ENCODE data around the gene ATP9A.
A peak's percentile ranks its signal among the peaks of the same experiment; 100 is the strongest.
"Not testable (repeated sequence)": the region's sequence is repeated elsewhere in the genome, so short reads cannot be mapped to it uniquely, and the experiment has no call there.

Gene ATP9A

GRCh38 chr20:51738877-51739447 lies 29.2 kb downstream of the ATP9A start:
- Histone ChIP-seq H3K4me1 (ENCODE audit: control insufficient read depth in 1 of 2, insufficient read depth in 2 of 2, low read length in 2 of 2) (no peaks in the 10 kb centered on the region), H3K36me3 (ENCODE audit: control insufficient read depth in 1 of 2, insufficient read depth in 2 of 2, low read length in 2 of 2) (no peaks in the 10 kb centered on the region), H3K4ac (ENCODE audit: low read depth, low read length) (no peak overlapping the region), H3K79me2 (ENCODE audit: control insufficient read depth, insufficient read depth, low read length, poor library complexity) (no peaks in the 10 kb centered on the region), H3K79me1 (ENCODE audit: low read length) (no peaks in the 10 kb centered on the region), H2AFZ (ENCODE audit: insufficient read depth, low read length, poor library complexity) (no peak overlapping the region), H2BK5ac (ENCODE audit: low read depth, low read length, poor library complexity) (no peak overlapping the region), H3K23ac (ENCODE audit: low read length) (no peak overlapping the region), H4K8ac (ENCODE audit: low read depth, low read length) (no peak overlapping the region), H3K14ac (ENCODE audit: low read length) (no peak overlapping the region), H4K12ac (ENCODE audit: low read depth, low read length) (no peak overlapping the region), H3K9me3 (ENCODE audit: insufficient read depth, low read depth, low read length) (no peaks in the 10 kb centered on the region), H2BK12ac (ENCODE audit: low read length) (no peak overlapping the region), H3K4me2 (ENCODE audit: low read length) (no peak overlapping the region), H3K27me3 (ENCODE audit: insufficient read depth, low read length) (no peaks in the 10 kb centered on the region), H2BK120ac (ENCODE audit: insufficient read depth, low read length, poor library complexity) (no peak overlapping the region), H3K4me3 (ENCODE audit: low read depth, low read length) (no peak overlapping the region), H2AK5ac (ENCODE audit: low read length) (no peak overlapping the region), H3K18ac (ENCODE audit: low read length) (no peak overlapping the region), H3K27ac (ENCODE audit: low read depth, low read length) (no peak overlapping the region), H4K91ac (ENCODE audit: low read depth, low read length) (no peak overlapping the region), H3K9ac (ENCODE audit: low read length) (no peak overlapping the region)
- WGBS (ENCODE audit: extremely low coverage, insufficient coverage, insufficient read length) = no CpG with 5 or more reads among the region's 12 CpGs
- DNase-seq = no peak

GRCh38 chr20:51738261-51738660 lies 29.9 kb downstream of the ATP9A start:
- not testable (repeated sequence) for H3K23ac ChIP-seq (ENCODE audit: low read length); H4K12ac ChIP-seq (ENCODE audit: low read depth, low read length); DNase-seq; H2BK12ac ChIP-seq (ENCODE audit: low read length); H3K36me3 ChIP-seq (ENCODE audit: control insufficient read depth in 1 of 2, insufficient read depth in 2 of 2, low read length in 2 of 2); H3K18ac ChIP-seq (ENCODE audit: low read length); H3K4me3 ChIP-seq (ENCODE audit: low read depth, low read length); H3K4me1 ChIP-seq (ENCODE audit: control insufficient read depth in 1 of 2, insufficient read depth in 2 of 2, low read length in 2 of 2); H2BK120ac ChIP-seq (ENCODE audit: insufficient read depth, low read length, poor library complexity); H3K79me1 ChIP-seq (ENCODE audit: low read length); H2BK5ac ChIP-seq (ENCODE audit: low read depth, low read length, poor library complexity); H2AK5ac ChIP-seq (ENCODE audit: low read length); H3K14ac ChIP-seq (ENCODE audit: low read length); H3K4me2 ChIP-seq (ENCODE audit: low read length); H2AFZ ChIP-seq (ENCODE audit: insufficient read depth, low read length, poor library complexity); H3K9me3 ChIP-seq (ENCODE audit: insufficient read depth, low read depth, low read length); H4K8ac ChIP-seq (ENCODE audit: low read depth, low read length); H3K27ac ChIP-seq (ENCODE audit: low read depth, low read length); H3K79me2 ChIP-seq (ENCODE audit: control insufficient read depth, insufficient read depth, low read length, poor library complexity); H3K4ac ChIP-seq (ENCODE audit: low read depth, low read length); H3K27me3 ChIP-seq (ENCODE audit: insufficient read depth, low read length); H3K9ac ChIP-seq (ENCODE audit: low read length); H4K91ac ChIP-seq (ENCODE audit: low read depth, low read length)
- no CpG with 5 or more reads among the region's 15 CpGs for WGBS (ENCODE audit: extremely low coverage, insufficient coverage, insufficient read length)

- Histone ChIP-seq H3K4me1 (ENCODE audit: control insufficient read depth in 1 of 2, insufficient read depth in 2 of 2, low read length in 2 of 2) (no peaks in the 10 kb centered on the region), H2AK5ac (ENCODE audit: low read length) (no peak overlapping the region), H3K27ac (ENCODE audit: low read depth, low read length) (no peak overlapping the region), H4K91ac (ENCODE audit: low read depth, low read length) (no peak overlapping the region), H3K14ac (ENCODE audit: low read length) (no peak overlapping the region), H2BK5ac (ENCODE audit: low read depth, low read length, poor library complexity) (no peak overlapping the region), H3K79me2 (ENCODE audit: control insufficient read depth, insufficient read depth, low read length, poor library complexity) (no peaks in the 10 kb centered on the region), H2BK120ac (ENCODE audit: insufficient read depth, low read length, poor library complexity) (no peak overlapping the region), H3K27me3 (ENCODE audit: insufficient read depth, low read length) (no peaks in the 10 kb centered on the region), H4K8ac (ENCODE audit: low read depth, low read length) (no peak overlapping the region), H3K18ac (ENCODE audit: low read length) (no peak overlapping the region), H3K9ac (ENCODE audit: low read length) (no peak overlapping the region), H3K4me3 (ENCODE audit: low read depth, low read length) (no peak overlapping the region), H3K9me3 (ENCODE audit: insufficient read depth, low read depth, low read length) (no peaks in the 10 kb centered on the region), H3K23ac (ENCODE audit: low read length) (no peak overlapping the region), H4K12ac (ENCODE audit: low read depth, low read length) (no peak overlapping the region), H3K4ac (ENCODE audit: low read depth, low read length) (no peak overlapping the region), H3K4me2 (ENCODE audit: low read length) (no peak overlapping the region), H3K79me1 (ENCODE audit: low read length) (no peaks in the 10 kb centered on the region), H2BK12ac (ENCODE audit: low read length) (no peak overlapping the region), H3K36me3 (ENCODE audit: control insufficient read depth in 1 of 2, insufficient read depth in 2 of 2, low read length in 2 of 2) (no peaks in the 10 kb centered on the region), H2AFZ (ENCODE audit: insufficient read depth, low read length, poor library complexity) (no peak overlapping the region)
- no peak for DNase-seq
- WGBS (ENCODE audit: extremely low coverage, insufficient coverage, insufficient read length) = no CpG with 5 or more reads among the region's 5 CpGs
Observed at GRCh38 chr20:51736947-51737346, 31.2 kb downstream of the ATP9A start.

- Histone ChIP-seq H3K4ac (ENCODE audit: low read depth, low read length) (no peak overlapping the region), H3K27ac (ENCODE audit: low read depth, low read length) (no peak overlapping the region), H3K23ac (ENCODE audit: low read length) (no peak overlapping the region), H3K9ac (ENCODE audit: low read length) (peak overlapping the region; percentile 65), H3K4me3 (ENCODE audit: low read depth, low read length) (no peak overlapping the region), H3K18ac (ENCODE audit: low read length) (peak overlapping the region; percentile 62), H3K27me3 (ENCODE audit: insufficient read depth, low read length) (no peaks in the 10 kb centered on the region), H3K9me3 (ENCODE audit: insufficient read depth, low read depth, low read length) (no peaks in the 10 kb centered on the region), H2AK5ac (ENCODE audit: low read length) (no peak overlapping the region), H3K4me2 (ENCODE audit: low read length) (no peak overlapping the region), H2BK120ac (ENCODE audit: insufficient read depth, low read length, poor library complexity) (no peak overlapping the region), H4K12ac (ENCODE audit: low read depth, low read length) (no peak overlapping the region), H3K79me1 (ENCODE audit: low read length) (no peaks in the 10 kb centered on the region), H3K14ac (ENCODE audit: low read length) (no peak overlapping the region), H2BK5ac (ENCODE audit: low read depth, low read length, poor library complexity) (no peak overlapping the region), H3K4me1 (ENCODE audit: control insufficient read depth in 1 of 2, insufficient read depth in 2 of 2, low read length in 2 of 2) (no peaks in the 10 kb centered on the region), H2BK12ac (ENCODE audit: low read length) (no peak overlapping the region), H2AFZ (ENCODE audit: insufficient read depth, low read length, poor library complexity) (no peak overlapping the region), H3K36me3 (ENCODE audit: control insufficient read depth in 1 of 2, insufficient read depth in 2 of 2, low read length in 2 of 2) (no peaks in the 10 kb centered on the region), H3K79me2 (ENCODE audit: control insufficient read depth, insufficient read depth, low read length, poor library complexity) (no peaks in the 10 kb centered on the region), H4K8ac (ENCODE audit: low read depth, low read length) (no peak overlapping the region), H4K91ac (ENCODE audit: low read depth, low read length) (no peak overlapping the region)
- WGBS (ENCODE audit: extremely low coverage, insufficient coverage, insufficient read length) = no CpG with 5 or more reads among the region's 11 CpGs
- no peak for DNase-seq
Observed at GRCh38 chr20:51735728-51736600, 32.2 kb downstream of the ATP9A start.
